ENCODE results near the gene ATP10A.

Gene ATP10A

GRCh38 chr15:25797035-25797434 is 66.1 kb downstream of the ATP10A start:
- DNase-seq (ENCODE audit: low spot score) (no peak), FAIRE-seq (no peak)

- DNase-seq (ENCODE audit: low spot score) (no peak), FAIRE-seq (no peak)
Observed at GRCh38 chr15:25796395-25796794, 66.7 kb downstream of the ATP10A start.

DNA sequence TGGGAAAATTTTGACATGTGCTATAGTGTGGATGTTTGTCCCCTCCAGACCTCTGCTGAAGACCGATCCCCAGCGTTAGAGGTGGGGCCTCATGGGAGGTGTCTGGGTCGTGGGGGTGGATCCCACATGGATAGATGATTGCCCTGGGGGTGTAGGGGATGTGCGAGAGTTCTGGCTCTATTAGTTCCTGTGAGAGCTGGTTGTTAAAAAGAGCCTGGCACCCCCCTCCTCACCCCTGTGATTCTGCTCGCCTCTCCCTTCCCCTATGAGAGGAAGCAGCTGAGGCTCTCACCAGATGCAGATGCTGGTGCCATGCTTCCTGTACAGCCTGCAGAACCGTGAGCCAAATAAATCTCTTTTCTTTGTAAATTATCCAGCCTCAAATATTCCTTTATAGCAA is 67.4 kb downstream of the ATP10A start:
- no peak for FAIRE-seq
- no peak for DNase-seq (ENCODE audit: low spot score)

- peak; percentile 5 for FAIRE-seq
Observed at GRCh38 chr15:25795061-25795460, 68.1 kb downstream of the ATP10A start.

GRCh38 chr15:25793354-25794050 is 69.6 kb downstream of the ATP10A start:
- no peak for DNase-seq (ENCODE audit: low spot score)
- FAIRE-seq: no peak

More at GRCh38 chr15:25795061-25795460, 68.1 kb downstream of the ATP10A start:
- no peak for DNase-seq (ENCODE audit: low spot score)

DNA sequence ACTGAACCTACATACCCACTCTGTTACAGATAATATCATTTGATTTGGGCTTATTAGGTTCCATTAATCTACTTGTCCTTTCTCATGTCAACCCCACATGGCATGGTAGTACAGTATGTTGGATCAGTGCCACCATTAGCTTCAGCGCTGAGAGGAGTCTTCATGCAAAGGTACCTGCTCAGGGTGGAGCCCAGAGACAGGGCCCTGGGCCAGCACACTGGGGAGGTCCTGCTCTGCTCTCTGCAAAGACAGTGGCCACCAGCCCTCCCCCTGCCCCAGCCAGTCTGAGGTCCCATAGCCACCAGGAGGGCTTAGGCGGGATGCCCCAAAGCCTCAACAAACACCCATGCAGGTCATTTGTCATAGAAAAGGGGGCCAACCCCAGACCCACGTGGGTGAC is 71.0 kb downstream of the ATP10A start:
- DNase-seq (ENCODE audit: low spot score) (no peak), FAIRE-seq (no peak)

- FAIRE-seq (no peak), DNase-seq (ENCODE audit: low spot score) (no peak)
Observed at GRCh38 chr15:25790000-25790660, 73.0 kb downstream of the ATP10A start.

DNA sequence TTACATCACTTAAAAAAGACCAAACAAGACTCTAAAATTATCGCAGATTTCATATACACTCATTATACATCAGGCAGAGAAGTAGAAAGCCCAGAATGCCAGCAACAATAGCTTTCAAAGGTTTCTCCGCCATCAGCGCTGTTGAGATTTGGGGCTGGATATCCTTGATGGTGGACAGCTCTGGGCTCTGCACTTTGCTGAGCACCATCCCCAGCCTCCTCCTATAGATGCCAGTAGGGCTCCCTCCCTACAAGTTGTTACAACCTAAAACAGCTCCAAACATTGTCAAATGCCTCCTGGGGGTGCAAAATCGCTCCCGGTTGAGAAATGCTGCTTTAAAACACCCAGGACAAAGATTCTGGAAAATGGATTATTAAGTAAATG is 73.5 kb downstream of the ATP10A start:
- FAIRE-seq: no peak
- DNase-seq (ENCODE audit: low spot score): no peak

DNA sequence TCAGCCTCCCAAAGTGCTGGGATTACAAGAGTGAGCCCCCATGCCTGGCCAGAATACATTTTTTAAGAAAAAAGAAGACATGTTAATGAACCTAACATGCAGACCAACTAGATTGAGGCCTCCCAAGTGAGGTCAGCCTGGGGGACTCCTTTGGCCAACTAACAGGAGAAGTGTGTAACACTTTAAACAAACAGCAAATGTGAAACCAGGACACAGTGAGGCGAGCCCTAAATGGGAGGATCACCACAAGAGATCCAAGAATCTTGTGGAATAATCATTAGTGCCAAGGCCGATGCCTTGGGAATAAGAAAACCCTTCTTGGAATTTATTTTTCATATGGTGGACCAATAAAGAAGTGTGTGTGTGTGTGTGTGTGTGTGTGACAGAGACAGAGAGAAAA is 73.9 kb downstream of the ATP10A start:
- FAIRE-seq (no peak), DNase-seq (ENCODE audit: low spot score) (no peak)

GRCh38 chr15:25787855-25788520 is 75.1 kb downstream of the ATP10A start:
- DNase-seq (ENCODE audit: low spot score): peak; percentile 43
- no peak for FAIRE-seq

DNA sequence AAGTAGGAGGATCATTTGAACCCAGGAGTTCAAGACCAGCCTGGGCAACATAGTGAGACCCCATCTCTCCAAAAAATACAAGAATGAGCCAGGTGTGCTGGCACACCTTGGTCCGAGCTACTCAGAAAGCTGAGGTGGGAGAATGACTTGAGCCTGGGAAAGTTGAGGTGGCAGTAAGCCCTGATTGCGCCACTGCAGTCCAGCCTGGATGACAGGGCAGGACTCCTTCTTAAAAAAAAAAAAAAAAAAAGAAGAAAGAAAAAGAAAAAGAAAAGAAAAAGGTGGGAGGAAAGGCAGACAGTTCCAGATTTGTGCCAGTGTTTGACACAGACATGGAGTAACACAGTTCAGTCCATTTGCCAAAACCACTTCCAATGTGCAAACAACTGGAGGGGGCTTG is 75.7 kb downstream of the ATP10A start:
- DNase-seq (ENCODE audit: low spot score) (no peak), FAIRE-seq (no peak)

DNA sequence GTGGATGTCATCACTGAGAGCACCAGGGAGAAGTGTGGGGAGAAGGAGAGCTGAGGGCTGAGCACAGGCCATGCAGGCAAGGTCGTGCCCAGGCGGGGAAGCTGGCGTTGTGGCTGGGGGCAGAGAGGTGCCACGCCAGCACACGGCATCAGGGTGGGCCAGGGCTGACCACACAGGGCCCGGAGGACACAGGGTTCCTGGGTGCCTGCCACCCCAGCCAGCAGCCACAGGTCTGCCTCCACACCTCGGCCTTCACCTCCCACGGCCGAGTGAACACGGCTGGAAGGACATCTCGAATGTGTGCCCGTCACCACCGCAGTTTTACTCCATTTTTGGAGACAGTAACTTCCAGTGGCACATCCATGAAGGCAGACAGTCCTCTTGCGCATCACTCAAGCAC is 77.1 kb downstream of the ATP10A start:
- no peak for FAIRE-seq

DNA sequence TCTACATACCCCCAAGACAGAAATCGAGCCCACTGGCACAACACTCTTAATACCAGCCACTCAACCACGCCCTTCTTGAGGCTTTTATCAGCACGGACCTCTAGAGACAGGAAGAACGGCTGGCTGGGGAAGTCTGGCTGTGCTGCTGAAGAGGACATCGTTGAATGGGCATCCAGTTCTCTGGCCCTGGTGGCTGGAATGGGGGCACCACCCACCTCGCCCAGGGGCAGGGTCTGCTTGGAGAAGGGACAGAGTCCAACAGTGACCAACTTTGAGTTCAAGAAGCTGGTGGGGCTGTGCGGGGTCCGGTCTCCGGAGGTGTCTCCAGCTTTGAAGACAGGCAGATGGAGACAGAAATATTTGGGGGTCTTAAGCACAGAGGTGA is 77.5 kb downstream of the ATP10A start:
- FAIRE-seq: no peak
- DNase-seq (ENCODE audit: low spot score): no peak

More for the DNA sequence above, 77.1 kb downstream of the ATP10A start:
- no peak for DNase-seq (ENCODE audit: low spot score)

GRCh38 chr15:25784876-25785640 is 78.1 kb downstream of the ATP10A start:
- peak; percentile 25 for DNase-seq (ENCODE audit: low spot score)
- peak; percentile 13 for FAIRE-seq

DNA sequence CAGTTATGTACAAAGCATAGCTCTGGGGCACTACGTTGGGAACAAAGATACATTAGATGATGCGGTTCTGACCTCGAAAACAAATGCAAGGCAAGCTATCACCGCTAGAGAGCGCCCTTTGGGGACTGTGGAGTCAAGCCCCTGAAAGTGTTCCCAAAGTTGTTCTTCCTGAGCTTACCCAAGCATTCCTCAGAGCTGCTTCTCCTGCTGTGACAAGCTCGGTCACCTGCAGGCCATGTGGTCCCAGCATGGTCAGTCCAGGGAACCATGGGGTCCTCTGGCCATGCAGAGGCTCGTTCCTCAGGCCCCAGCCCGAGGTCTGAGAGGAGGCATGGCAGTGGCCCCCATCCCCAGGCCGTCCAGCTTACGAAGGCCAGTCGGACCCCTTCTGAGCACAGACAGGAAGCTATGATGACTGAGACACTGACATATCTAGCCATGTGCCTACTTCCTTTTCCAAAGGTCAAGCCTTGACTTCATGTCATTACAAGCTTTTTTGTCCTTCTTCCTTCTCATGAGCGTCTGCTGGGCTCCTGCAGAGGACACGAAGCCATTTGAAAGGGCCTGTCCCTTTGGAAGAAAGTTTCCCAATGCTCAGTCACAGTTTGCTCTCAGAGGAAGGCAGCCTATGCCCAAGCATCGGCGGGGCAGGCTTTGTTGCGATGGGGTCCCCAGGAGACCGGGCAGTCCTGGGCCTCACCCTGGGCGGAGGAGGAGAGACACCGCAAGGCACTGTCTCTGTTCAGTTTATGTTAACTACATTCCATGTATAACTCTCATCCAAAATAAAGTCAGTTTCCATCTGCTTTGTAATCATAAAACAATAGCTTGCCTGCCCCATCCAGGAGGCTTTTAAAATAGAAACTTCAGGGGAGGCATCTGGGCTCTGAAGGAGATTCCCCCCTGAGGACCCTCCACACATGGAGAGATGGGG is 79.3 kb downstream of the ATP10A start:
- DNase-seq (ENCODE audit: low spot score): no peak
- FAIRE-seq: peak; percentile 61

DNA sequence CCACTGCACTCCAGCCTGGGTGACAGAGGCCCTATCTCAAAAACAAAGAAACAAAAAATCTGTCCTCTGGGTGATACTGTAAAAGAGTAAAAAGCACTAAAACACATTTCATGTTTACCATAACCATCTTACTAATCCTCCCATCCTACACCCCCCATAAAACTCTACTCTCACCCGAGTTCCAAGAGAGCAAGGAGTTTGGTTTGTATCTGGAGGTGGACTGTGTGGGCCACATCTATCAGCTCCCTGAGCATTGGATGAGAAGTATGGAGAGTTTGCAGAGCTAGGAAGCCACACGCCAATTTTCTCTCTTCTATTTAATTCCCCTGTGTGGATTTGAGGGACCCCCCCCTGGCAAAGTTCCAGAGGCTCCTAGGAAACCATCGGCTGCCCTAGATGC is 80.0 kb downstream of the ATP10A start:
- FAIRE-seq: no peak

GRCh38 chr15:25780479-25781255 is 82.5 kb downstream of the ATP10A start:
- no peak for DNase-seq (ENCODE audit: low spot score)
- no peak for FAIRE-seq

More for the DNA sequence above, 80.0 kb downstream of the ATP10A start:
- DNase-seq (ENCODE audit: low spot score): no peak

DNA sequence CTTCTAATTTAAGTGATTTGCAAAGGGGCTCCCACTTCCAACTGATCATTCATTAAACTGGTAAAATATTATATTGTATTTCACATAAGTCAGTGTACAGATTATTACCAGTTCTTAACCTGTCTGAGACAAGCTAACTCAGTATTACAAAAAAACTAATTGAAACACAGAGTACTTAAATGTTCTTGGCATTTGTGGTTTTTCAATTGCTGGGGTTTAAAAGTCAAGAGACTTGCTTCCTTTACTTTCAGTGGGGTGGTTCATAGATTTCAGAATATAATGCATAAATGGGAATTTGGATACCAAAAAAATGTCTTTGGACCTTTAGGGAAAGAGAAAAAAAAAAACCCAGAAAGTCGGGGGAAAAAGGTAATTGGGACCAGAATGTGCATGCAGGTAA is 85.0 kb downstream of the ATP10A start:
- DNase-seq (ENCODE audit: low spot score) (no peak), FAIRE-seq (no peak)

- DNase-seq (ENCODE audit: low spot score) (no peak), FAIRE-seq (no peak)
Observed at GRCh38 chr15:25777037-25777436, 86.1 kb downstream of the ATP10A start.

All from urothelium cell line (cell line).